DOHH2 (cell line): ENCODE data around the gene SLC1A4.
A peak's percentile ranks its signal among the peaks of the same experiment; 100 is the strongest.

Experiments used
- CTCF ChIP-seq: fragments of 200-600 bp; sonication (generic); IDR thresholded peaks from one replicate; pipeline ENCODE4 v1.5.1; 2014; ENCODE audit warnings: antibody characterized with exemption, mild to moderate bottlenecking, low read depth, low read length; ENCODE audit not compliant: poor library complexity, severe bottlenecking
- EZH2phosphoT487 ChIP-seq: fragments of 200-600 bp; sonication (generic); IDR thresholded peaks from 2 replicates; pipeline ENCODE4 v1.6.1; 2017; ENCODE audit warnings: borderline replicate concordance, mild to moderate bottlenecking, antibody characterized with exemption, low read length, moderate library complexity, mixed read lengths

DNA sequence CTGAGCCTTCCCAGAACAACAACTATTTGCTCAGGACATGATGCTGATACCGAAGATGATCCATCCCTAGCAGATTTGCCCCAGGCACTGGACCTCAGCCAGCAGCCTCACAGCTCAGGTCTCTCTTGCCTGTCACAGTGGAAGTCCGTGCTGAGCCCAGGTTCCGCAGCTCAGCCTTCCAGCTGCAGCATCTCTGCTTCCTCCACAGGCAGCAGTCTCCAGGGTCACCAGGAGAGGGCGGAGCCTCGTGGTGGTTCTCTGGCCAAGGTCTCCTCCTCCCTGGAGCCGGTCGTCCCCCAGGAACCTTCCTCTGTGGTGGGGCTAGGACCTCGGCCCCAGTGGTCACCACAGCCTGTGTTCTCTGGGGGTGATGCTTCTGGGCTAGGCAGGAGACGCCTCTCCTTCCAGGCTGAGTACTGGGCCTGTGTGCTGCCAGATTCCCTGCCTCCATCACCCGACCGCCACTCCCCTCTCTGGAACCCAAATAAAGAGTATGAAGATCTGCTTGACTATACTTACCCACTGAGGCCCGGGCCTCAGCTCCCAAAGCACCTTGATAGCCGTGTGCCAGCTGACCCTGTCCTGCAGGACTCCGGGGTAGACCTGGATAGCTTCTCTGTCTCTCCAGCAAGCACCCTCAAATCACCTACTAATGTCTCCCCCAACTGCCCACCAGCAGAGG, 82.4 kb downstream of the SLC1A4 start:
- peak; percentile 31 for TF ChIP-seq CTCF
- TF ChIP-seq EZH2phosphoT487, result no peak
